H1 (cell line): Measurements from ENCODE around the gene MAFB. TPM values are rescaled to one million over a fixed set of nuclear protein-coding genes. Genes with fewer than 3 reads are reported as not detected.

Experiments used
- CTCF ChIA-PET: fragments of 300-600 bp; sonication (Branson Sonifier 250); formaldehyde crosslinking; loops from one replicate; lab custom pipeline; 2021; ENCODE audit not compliant: partially characterized antibody; lab: Charles Lee
- POLR2A ChIA-PET: fragments of 300-600 bp; sonication (Branson Sonifier 250); formaldehyde crosslinking; loops from one replicate; lab custom pipeline; 2021; ENCODE audit warnings: inconsistent platforms; ENCODE audit not compliant: partially characterized antibody; lab: Charles Lee
- DNase-seq, 2 experiments: peaks; one replicate each; pipeline versions ENCODE4 v3.0.0 to v3.0.0-alpha.2; 2010 to 2022; ENCODE audit warnings: low spot score in 2 of 2, low read depth in 1 of 2, mixed read lengths in 1 of 2
- FAIRE-seq: peaks from 2 replicates; lab custom pipeline; 2011; peaks lifted over from hg19 to GRCh38; lab: Jason Lieb, UNC
- H2AFZ ChIP-seq: 2 replicates; pipeline ENCODE4 v1.8.1; 2012; ENCODE audit warnings: low read length, inconsistent platforms
- H2AK5ac ChIP-seq: 2 replicates; pipeline ENCODE4 v1.6.1; 2013; ENCODE audit warnings: low read depth, low read length
- H2BK120ac ChIP-seq: replicated peaks from 2 replicates; pipeline ENCODE3; 2013; ENCODE audit warnings: low read depth, low read length, inconsistent platforms
- H2BK12ac ChIP-seq: 2 replicates; pipeline ENCODE4 v1.6.1; 2013; ENCODE audit warnings: low read depth, low read length
- H2BK15ac ChIP-seq: 2 replicates; pipeline ENCODE4 v1.6.1; 2013; ENCODE audit warnings: low read length
- H2BK20ac ChIP-seq: 2 replicates; pipeline ENCODE4 v1.6.1; 2013; ENCODE audit warnings: low read length
- H2BK5ac ChIP-seq: 2 replicates; pipeline ENCODE4 v1.6.1; 2013; ENCODE audit warnings: low read depth, low read length
- H3K14ac ChIP-seq: 2 replicates; pipeline ENCODE4 v1.6.1; 2013; ENCODE audit warnings: inconsistent platforms; ENCODE audit not compliant: insufficient read length
- H3K18ac ChIP-seq: 2 replicates; pipeline ENCODE4 v1.6.1; 2013; ENCODE audit warnings: low read length; ENCODE audit errors: extremely low read depth
- H3K23ac ChIP-seq: 2 replicates; pipeline ENCODE4 v1.6.1; 2013; ENCODE audit warnings: inconsistent platforms; ENCODE audit not compliant: insufficient read length
- H3K23me2 ChIP-seq: 2 replicates; pipeline ENCODE4 v1.6.1; 2013; ENCODE audit warnings: low read depth, low read length
- H3K27ac ChIP-seq: 2 replicates; pipeline ENCODE4 v1.6.1; 2011; ENCODE audit warnings: low read depth, low read length, inconsistent platforms
- H3K27me3 ChIP-seq, 4 experiments: replicated peaks in 1 of 4; 1 replicate in 1 of 4; 2 replicates in 3 of 4; pipeline versions ENCODE4 v1.6.1 to v1.8.1; 2011 to 2013; ENCODE audit warnings: low read length in 3 of 4, mild to moderate bottlenecking in 3 of 4, inconsistent platforms in 2 of 4, mixed read lengths in 2 of 4, moderate library complexity in 1 of 4; ENCODE audit not compliant: control insufficient read depth in 3 of 4, insufficient read depth in 3 of 4; ENCODE audit errors: extremely low read depth in 1 of 4
- H3K36me3 ChIP-seq, 4 experiments: 2 replicates each; pipeline versions ENCODE4 v1.6.1 to v1.8.1; 2011 to 2013; ENCODE audit warnings: mild to moderate bottlenecking in 4 of 4, low read length in 3 of 4, moderate library complexity in 2 of 4, control low read depth in 1 of 4, inconsistent platforms in 1 of 4; ENCODE audit not compliant: insufficient read depth in 4 of 4, control insufficient read depth in 2 of 4
- H3K4ac ChIP-seq: replicated peaks from 2 replicates; pipeline ENCODE3; 2013; ENCODE audit warnings: low read length, low read depth, mixed read lengths, inconsistent platforms; ENCODE audit not compliant: insufficient read length
- H3K4me1 ChIP-seq, 4 experiments: replicated peaks in 1 of 4; 1 replicate in 1 of 4; 2 replicates in 3 of 4; pipeline versions ENCODE4 v1.6.1 to v1.8.1; 2011 to 2013; ENCODE audit warnings: low read length in 3 of 4, inconsistent platforms in 2 of 4, mixed read lengths in 1 of 4; ENCODE audit not compliant: insufficient read depth in 4 of 4, control insufficient read depth in 3 of 4
- H3K4me2 ChIP-seq, 2 experiments: 2 replicates each; pipeline versions ENCODE4 v1.6.1 to v1.8.1; 2011 to 2013; ENCODE audit warnings: low read depth in 2 of 2, low read length in 2 of 2, control low read depth in 1 of 2, inconsistent platforms in 1 of 2, mild to moderate bottlenecking in 1 of 2; ENCODE audit not compliant: insufficient read depth in 1 of 2
- H3K4me3 ChIP-seq, 4 experiments: fragments of 200-600, 300-600 bp in 1 of 4; sonication (generic), shearing (Covaris generic), sonication (Bioruptor Twin) in 1 of 4; 2 replicates each; pipeline versions ENCODE4 v1.5.1 to v1.8.1; 2011 to 2016; ENCODE audit warnings: low read length in 4 of 4, low read depth in 3 of 4, control low read depth in 2 of 4, inconsistent platforms in 2 of 4, mild to moderate bottlenecking in 2 of 4, mixed read lengths in 1 of 4, moderate library complexity in 1 of 4; ENCODE audit not compliant: insufficient read depth in 2 of 4; ENCODE audit errors: extremely low read depth in 1 of 4
- H3K56ac ChIP-seq: replicated peaks from 2 replicates; pipeline ENCODE3; 2013; ENCODE audit warnings: low read depth, mild to moderate bottlenecking, mixed read lengths, low read length, inconsistent platforms; ENCODE audit not compliant: insufficient read length
- H3K79me1 ChIP-seq: 2 replicates; pipeline ENCODE4 v1.6.1; 2013; ENCODE audit warnings: low read depth, low read length, control low read depth
- H3K79me2 ChIP-seq, 2 experiments: 2 replicates each; pipeline versions ENCODE4 v1.6.1 to v1.8.1; 2012 to 2013; ENCODE audit warnings: low read length in 2 of 2, mild to moderate bottlenecking in 2 of 2, inconsistent platforms in 1 of 2; ENCODE audit not compliant: insufficient read depth in 2 of 2, control insufficient read depth in 1 of 2
- H3K9ac ChIP-seq, 4 experiments: replicated peaks in 1 of 4; 1 replicate in 1 of 4; 2 replicates in 3 of 4; pipeline versions ENCODE4 v1.6.1 to v1.8.1; 2011 to 2013; ENCODE audit warnings: low read depth in 3 of 4, low read length in 3 of 4, control low read depth in 2 of 4, mild to moderate bottlenecking in 2 of 4, moderate library complexity in 2 of 4, inconsistent platforms in 1 of 4; ENCODE audit errors: extremely low read depth in 1 of 4
- H3K9me3 ChIP-seq, 2 experiments: 2 replicates each; pipeline versions ENCODE4 v1.6.1 to v1.8.1; 2012 to 2013; ENCODE audit warnings: mild to moderate bottlenecking in 2 of 2, moderate library complexity in 2 of 2, control low read depth in 1 of 2, inconsistent platforms in 1 of 2, low read depth in 1 of 2, low read length in 1 of 2, mixed read lengths in 1 of 2; ENCODE audit not compliant: insufficient read depth in 2 of 2
- H4K20me1 ChIP-seq, 2 experiments: replicated peaks in 1 of 2; 2 replicates each; pipeline versions ENCODE3 to v1.8.1; 2011 to 2013; ENCODE audit warnings: inconsistent platforms in 2 of 2, low read length in 2 of 2, mild to moderate bottlenecking in 1 of 2; ENCODE audit not compliant: insufficient read depth in 2 of 2, control insufficient read depth in 1 of 2
- H4K5ac ChIP-seq: 2 replicates; pipeline ENCODE4 v1.6.1; 2013; ENCODE audit warnings: low read length, low read depth, mixed read lengths, inconsistent platforms; ENCODE audit not compliant: insufficient read length
- H4K8ac ChIP-seq: 2 replicates; pipeline ENCODE4 v1.8.0; 2013; ENCODE audit warnings: mild to moderate bottlenecking, moderate library complexity, low read length, inconsistent platforms; ENCODE audit not compliant: insufficient read depth; ENCODE audit errors: extremely low read depth
- H4K91ac ChIP-seq: replicated peaks from 2 replicates; pipeline ENCODE3; 2013; ENCODE audit warnings: low read length, mixed read lengths, inconsistent platforms; ENCODE audit not compliant: insufficient read length
- KDM4A ChIP-seq: IDR thresholded peaks from one replicate; pipeline ENCODE4 v1.7.1; 2012; ENCODE audit warnings: low read depth, mild to moderate bottlenecking, moderate library complexity, low read length, inconsistent platforms; ENCODE audit not compliant: severe bottlenecking
- POLR2A ChIP-seq, 2 experiments: IDR thresholded peaks; 1 replicate in 1 of 2; 2 replicates in 1 of 2; pipeline ENCODE4 v1.6.1; 2011; ENCODE audit warnings: low read depth in 2 of 2, low read length in 2 of 2, mild to moderate bottlenecking in 2 of 2; ENCODE audit errors: control extremely low read depth in 1 of 2
- SP4 ChIP-seq: IDR thresholded peaks from 2 replicates; pipeline ENCODE4 v1.6.1; 2012; ENCODE audit warnings: low read length, inconsistent platforms
- polyA plus RNA-seq, 7 experiments: library from polyadenylated mRNA; depleted of rRNA in 3 of 7; stranded (reverse) in 5 of 7; unstranded in 2 of 7; fragments of >200 nt in 5 of 7; fragments of 200-250 nt in 2 of 7; gene quantifications; 1 replicate in 5 of 7; 2 replicates in 1 of 7; 4 replicates in 1 of 7; pipeline versions ENCODE4 v1.2.1 to v1.2.3, GENCODE V29; 2011 to 2013; ENCODE audit warnings: missing spikeins in 2 of 7, mixed read lengths in 2 of 7
- total RNA-seq: library from RNA; stranded (reverse); fragmentation: NEBNext Ultra II Directional; extraction: Animal tissue kit (Norgen Biotek cat#: 25700); gene quantifications from 2 replicates; pipeline ENCODE4 v1.2.1, GENCODE V29; 2021

The MAFB gene
- total and polyA plus RNA-seq, 2 of the 8 experiments (the other 6 are each of a cell fraction or from before 2014, with no cell fraction given): 0.83 to 1.8 TPM

- Histone ChIP-seq H4K5ac (no peak overlapping the region), H3K9me3 (no peaks in the 10 kb centered on the region), H4K91ac (no peak overlapping the region), H2AK5ac (no peak overlapping the region), H2BK120ac (no peak overlapping the region), H3K56ac (no peak overlapping the region), H3K23ac (no peak overlapping the region), H3K9ac (no peak overlapping the region), H3K4me3 (no peak overlapping the region), H2BK15ac (no peak overlapping the region), H2BK12ac (no peak overlapping the region), H3K4me2 (no peak overlapping the region; a peak in 1 of 4 replicates), H3K79me2 (no peaks in the 10 kb centered on the region), H3K4me1 (peaks cover 0 to 3% (median 0%) of the 10 kb centered on the region in 4 experiments; a peak in 1 of 7 replicates), H2BK5ac (no peak overlapping the region), H3K4ac (no peak overlapping the region), H3K23me2 (peaks cover 1% of the 10 kb centered on the region; the same call in 1 of the 2 replicates), H2BK20ac (no peak overlapping the region), H3K79me1 (no peaks in the 10 kb centered on the region), H4K8ac (no peak overlapping the region), H3K27ac (no peak overlapping the region), H2AFZ (no peak overlapping the region), H3K14ac (no peak overlapping the region), H3K18ac (no peak overlapping the region), H3K36me3 (no peaks in the 10 kb centered on the region), H4K20me1 (no peaks in the 10 kb centered on the region), H3K27me3 (peaks cover 0 to 2% (median 0%) of the 10 kb centered on the region in 4 experiments; a peak in 2 of 7 replicates)
- no peak for TF ChIP-seq SP4
- no peak for TF ChIP-seq POLR2A (IDR thresholded peaks at IDR 0.05; ENCODE audit: control extremely low read depth in 1 of 2, low read depth in 2 of 2, low read length in 2 of 2)
- TF ChIP-seq KDM4A: no peak
- FAIRE-seq (no peak), DNase-seq (no peak)
- ChIA-PET POLR2A (interaction anchor here (0.8 to 1.3 kb wide), 2 partner anchors 16 to 29 kb away, joined by 3 read pairs; partner anchors contain the start of gene MAFB), CTCF (interaction anchor here (1.1 to 2.0 kb wide), 4 partner anchors 8 to 17 kb away, joined by 3 to 7 read pairs (median 4); partner anchors contain the start of gene MAFB)
Observed at GRCh38 chr20:40673442-40673841, 15.6 kb downstream of the MAFB start.
